HAP-1 (cell line): ENCODE data around the gene IL36RN.

ENCODE experiments used
- DNase-seq, 2 experiments: peaks; one replicate each; pipeline ENCODE4 v3.0.0-alpha.2; 2016 to 2020; ENCODE audit warnings: low spot score in 2 of 2
- H3K27me3 ChIP-seq: fragments of 250-450 bp; sonication (Bioruptor Pico); 2 replicates; pipeline ENCODE4 v1.5.1; 2020; ENCODE audit warnings: low read depth, mild to moderate bottlenecking, moderate library complexity
- H3K36me3 ChIP-seq: fragments of 250-450 bp; sonication (Bioruptor Pico); replicated peaks from 2 replicates; pipeline ENCODE4 v1.5.1; 2020; ENCODE audit warnings: mild to moderate bottlenecking
- H3K4me1 ChIP-seq: fragments of 250-450 bp; sonication (Bioruptor Pico); 2 replicates; pipeline ENCODE4 v1.5.1; 2020; ENCODE audit warnings: mild to moderate bottlenecking
- H3K4me3 ChIP-seq: fragments of 250-450 bp; sonication (Bioruptor Pico); 2 replicates; pipeline ENCODE4 v1.5.1; 2020; ENCODE audit warnings: mild to moderate bottlenecking, moderate library complexity
- H3K9me3 ChIP-seq: fragments of 250-450 bp; sonication (Bioruptor Pico); 2 replicates; pipeline ENCODE4 v1.5.1; 2020; ENCODE audit warnings: mild to moderate bottlenecking, moderate library complexity
- in situ Hi-C: fragments of 300-500 bp; cut with MboI; formaldehyde crosslinking; loops from 3 replicates; pipeline ENCODE4 v1.14.3; 2020; ENCODE audit warnings: low sequenced_read_pairs, inconsistent platforms, mixed read lengths

Gene IL36RN

DNA sequence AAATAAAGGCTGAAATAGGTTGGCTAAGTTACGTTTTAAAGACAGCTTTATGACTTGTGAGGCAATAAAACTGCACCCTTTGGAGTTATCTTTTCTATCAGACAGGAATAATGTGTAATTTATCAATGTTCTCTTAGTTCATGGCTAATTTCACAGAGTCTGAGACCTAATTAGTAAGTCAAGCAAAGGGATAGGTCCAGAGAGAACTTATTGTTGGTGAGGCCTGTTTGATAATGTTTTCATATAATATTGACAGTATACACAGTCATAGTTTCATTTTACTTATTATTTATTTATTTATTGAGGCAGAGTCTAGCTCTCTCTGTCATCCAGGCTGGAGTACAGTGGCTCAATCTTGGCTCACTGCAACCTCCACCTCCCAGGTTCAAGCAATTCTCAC lies 1.9 kb upstream of the IL36RN start:
- Histone ChIP-seq H3K9me3 (no peaks in the 10 kb centered on the region; the same call in 1 of the 2 replicates), H3K27me3 (no peaks in the 10 kb centered on the region), H3K4me1 (no peaks in the 10 kb centered on the region), H3K36me3 (no peaks in the 10 kb centered on the region), H3K4me3 (no peak overlapping the region)
- in situ Hi-C loops, result no loop called here
- DNase-seq, result no peak

DNA sequence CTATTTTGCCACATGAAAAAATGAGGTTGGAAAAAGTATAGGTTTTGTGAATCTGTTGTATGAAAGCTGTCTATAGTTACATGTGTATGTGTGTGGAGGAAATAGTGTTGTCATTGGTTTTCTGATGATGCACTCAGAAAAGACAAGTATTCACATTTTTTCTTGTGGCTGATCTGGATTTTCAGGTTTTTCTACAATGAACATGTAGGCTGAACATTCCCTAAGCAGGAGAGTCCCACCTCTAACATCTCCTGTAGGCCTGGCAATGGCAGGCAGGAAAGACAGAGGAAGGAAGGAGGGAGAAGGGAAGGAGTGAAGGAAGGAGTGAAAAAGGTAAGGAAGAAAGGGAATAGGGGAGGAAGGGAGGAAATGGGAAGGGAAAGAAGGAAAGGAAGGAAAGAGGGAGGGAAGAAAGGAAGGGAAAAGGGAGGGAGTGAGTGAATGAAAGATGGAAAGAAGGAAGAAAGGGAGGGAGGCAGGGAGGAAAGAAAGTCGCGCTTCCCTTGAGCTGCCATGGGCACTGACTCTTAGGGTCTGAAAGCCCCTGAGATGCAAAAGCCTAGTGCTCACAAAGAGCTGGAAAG lies 495 bp upstream of the IL36RN start:
- in situ Hi-C loops, result no loop called here
- no peaks in the 10 kb centered on the region for H3K27me3 ChIP-seq
- DNase-seq, result no peak
- no peaks in the 10 kb centered on the region for H3K4me1 ChIP-seq
- no peak overlapping the region for H3K4me3 ChIP-seq
- no peaks in the 10 kb centered on the region for H3K36me3 ChIP-seq
- H3K9me3 ChIP-seq, result no peaks in the 10 kb centered on the region; the same call in 1 of the 2 replicates

DNA sequence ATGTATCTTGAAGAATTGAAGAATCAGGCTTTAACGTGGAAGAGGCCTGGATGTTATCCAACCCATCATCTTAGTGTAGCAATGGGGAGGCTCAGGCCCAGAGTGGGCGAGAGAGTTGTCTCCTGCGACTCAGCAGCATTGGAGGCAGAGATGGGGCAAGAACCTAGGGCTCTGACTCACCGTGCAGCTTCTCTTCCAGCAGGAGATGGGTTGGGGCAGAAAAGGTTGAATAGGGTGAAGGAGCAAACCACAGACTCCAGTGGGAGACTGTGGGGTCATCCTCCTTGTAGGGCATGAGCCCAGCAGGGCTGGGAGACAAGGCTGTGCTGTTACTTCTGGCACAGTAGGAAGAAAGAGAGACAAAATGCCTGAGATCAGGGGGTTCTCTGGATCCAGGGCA lies 1.4 kb downstream of the IL36RN start:
- in situ Hi-C loops, result no loop called here
- Histone ChIP-seq H3K4me3 (no peak overlapping the region), H3K36me3 (no peaks in the 10 kb centered on the region), H3K9me3 (no peaks in the 10 kb centered on the region; the same call in 1 of the 2 replicates), H3K27me3 (no peaks in the 10 kb centered on the region), H3K4me1 (no peaks in the 10 kb centered on the region)
- no peak for DNase-seq

DNA sequence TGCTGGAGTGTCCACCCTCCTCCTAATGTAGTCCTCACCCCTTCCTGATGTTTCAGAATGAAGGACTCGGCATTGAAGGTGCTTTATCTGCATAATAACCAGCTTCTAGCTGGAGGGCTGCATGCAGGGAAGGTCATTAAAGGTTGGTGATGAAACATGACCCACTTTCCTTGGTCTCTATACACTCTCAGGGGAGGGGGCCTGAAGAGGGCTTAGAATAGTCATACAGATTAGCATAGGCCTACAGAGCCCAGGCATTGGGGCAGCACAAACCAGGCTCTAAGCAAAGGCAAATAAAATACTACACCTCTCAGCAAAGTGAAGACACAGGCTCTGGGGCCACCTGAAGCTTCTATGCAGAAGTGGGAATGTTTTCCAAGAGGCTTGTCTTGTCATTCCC lies 1.8 kb downstream of the IL36RN start:
- Histone ChIP-seq H3K9me3 (no peaks in the 10 kb centered on the region; the same call in 1 of the 2 replicates), H3K36me3 (no peaks in the 10 kb centered on the region), H3K4me3 (no peak overlapping the region), H3K4me1 (no peaks in the 10 kb centered on the region), H3K27me3 (no peaks in the 10 kb centered on the region)
- DNase-seq, result no peak
- in situ Hi-C loops, result no loop called here

DNA sequence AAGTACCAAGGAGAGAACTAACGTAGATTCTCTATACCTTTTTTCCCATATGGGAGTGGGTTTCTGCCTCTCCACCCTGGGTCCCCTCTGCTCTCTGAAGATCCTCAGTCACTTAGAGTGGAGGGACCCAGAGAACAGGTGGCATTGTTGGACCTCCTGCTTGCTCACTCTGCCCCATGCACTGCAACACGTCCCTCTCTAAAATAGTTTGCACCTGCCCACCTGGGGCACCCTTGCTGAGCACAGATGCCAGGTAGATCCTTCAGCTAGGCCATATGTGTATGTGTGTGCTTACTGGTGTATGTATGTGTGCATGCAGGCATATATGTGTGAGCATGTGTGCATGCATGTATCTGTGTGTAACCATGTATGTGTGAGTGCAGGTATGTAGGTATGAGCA lies 2.2 kb downstream of the IL36RN start:
- H3K27me3 ChIP-seq, result no peaks in the 10 kb centered on the region
- no peaks in the 10 kb centered on the region; the same call in 1 of the 2 replicates for H3K9me3 ChIP-seq
- no peak for DNase-seq
- H3K36me3 ChIP-seq, result no peaks in the 10 kb centered on the region
- in situ Hi-C loops, result no loop called here
- H3K4me1 ChIP-seq, result no peaks in the 10 kb centered on the region
- no peak overlapping the region for H3K4me3 ChIP-seq

DNA sequence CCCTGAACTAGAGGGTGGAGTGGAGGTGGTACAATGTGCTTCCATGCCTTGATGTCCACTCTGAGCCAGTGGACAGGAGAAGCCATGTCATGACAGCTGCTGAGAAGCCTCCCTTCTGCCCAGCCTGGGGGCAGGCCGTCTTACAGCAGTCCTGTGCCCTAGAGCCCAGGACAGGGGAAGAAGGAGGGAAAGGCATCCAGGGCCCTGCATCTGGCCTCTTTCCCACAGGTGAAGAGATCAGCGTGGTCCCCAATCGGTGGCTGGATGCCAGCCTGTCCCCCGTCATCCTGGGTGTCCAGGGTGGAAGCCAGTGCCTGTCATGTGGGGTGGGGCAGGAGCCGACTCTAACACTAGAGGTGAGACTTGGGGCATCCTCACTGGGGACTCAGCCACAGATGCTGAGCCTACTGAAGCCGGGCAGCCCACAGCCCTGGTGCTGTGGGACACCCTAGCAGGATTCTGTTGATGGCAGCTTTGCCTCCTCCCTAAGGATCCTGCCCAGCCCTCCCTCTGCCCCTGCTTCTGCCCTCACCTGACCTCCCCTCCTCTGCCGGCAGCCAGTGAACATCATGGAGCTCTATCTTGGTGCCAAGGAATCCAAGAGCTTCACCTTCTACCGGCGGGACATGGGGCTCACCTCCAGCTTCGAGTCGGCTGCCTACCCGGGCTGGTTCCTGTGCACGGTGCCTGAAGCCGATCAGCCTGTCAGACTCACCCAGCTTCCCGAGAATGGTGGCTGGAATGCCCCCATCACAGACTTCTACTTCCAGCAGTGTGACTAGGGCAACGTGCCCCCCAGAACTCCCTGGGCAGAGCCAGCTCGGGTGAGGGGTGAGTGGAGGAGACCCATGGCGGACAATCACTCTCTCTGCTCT lies 3.1 kb downstream of the IL36RN start:
- no peaks in the 10 kb centered on the region for H3K9me3 ChIP-seq
- no peaks in the 10 kb centered on the region for H3K4me1 ChIP-seq
- H3K36me3 ChIP-seq, result no peaks in the 10 kb centered on the region
- no peaks in the 10 kb centered on the region for H3K27me3 ChIP-seq
- in situ Hi-C loops, result no loop called here
- H3K4me3 ChIP-seq, result no peak overlapping the region
- no peak for DNase-seq

DNA sequence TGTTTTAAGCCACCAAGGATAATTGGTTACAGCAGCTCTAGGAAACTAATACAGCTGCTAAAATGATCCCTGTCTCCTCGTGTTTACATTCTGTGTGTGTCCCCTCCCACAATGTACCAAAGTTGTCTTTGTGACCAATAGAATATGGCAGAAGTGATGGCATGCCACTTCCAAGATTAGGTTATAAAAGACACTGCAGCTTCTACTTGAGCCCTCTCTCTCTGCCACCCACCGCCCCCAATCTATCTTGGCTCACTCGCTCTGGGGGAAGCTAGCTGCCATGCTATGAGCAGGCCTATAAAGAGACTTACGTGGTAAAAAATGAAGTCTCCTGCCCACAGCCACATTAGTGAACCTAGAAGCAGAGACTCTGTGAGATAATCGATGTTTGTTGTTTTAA lies 5.3 kb downstream of the IL36RN start:
- H3K9me3 ChIP-seq, result no peaks in the 10 kb centered on the region
- H3K36me3 ChIP-seq, result no peaks in the 10 kb centered on the region
- no peak overlapping the region for H3K4me3 ChIP-seq
- no peaks in the 10 kb centered on the region for H3K27me3 ChIP-seq
- H3K4me1 ChIP-seq, result no peaks in the 10 kb centered on the region
- no peak for DNase-seq
- in situ Hi-C loops, result no loop called here

DNA sequence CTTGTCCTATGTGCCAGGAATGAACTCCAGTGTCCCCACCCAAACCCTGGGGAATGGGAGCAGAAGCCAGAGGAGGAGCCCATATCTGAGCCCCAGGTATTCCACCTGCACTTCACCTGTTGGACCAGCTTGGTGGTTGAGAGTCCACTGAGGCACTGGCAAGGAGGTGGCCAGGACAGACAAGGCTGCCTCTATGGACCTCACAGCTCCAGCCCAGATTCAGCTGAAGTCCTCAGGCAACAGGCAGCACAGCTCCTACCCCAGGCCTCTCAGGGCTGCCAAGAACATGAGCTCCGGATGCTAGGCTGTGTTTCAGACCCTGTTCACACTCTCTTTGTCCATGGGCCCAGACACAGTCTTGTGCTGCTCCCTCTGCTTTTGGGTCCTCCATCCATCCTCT lies 5.9 kb downstream of the IL36RN start:
- Histone ChIP-seq H3K27me3 (no peaks in the 10 kb centered on the region), H3K4me3 (no peak overlapping the region), H3K4me1 (no peaks in the 10 kb centered on the region), H3K36me3 (no peaks in the 10 kb centered on the region), H3K9me3 (no peaks in the 10 kb centered on the region)
- no peak for DNase-seq
- in situ Hi-C loops, result no loop called here

DNA sequence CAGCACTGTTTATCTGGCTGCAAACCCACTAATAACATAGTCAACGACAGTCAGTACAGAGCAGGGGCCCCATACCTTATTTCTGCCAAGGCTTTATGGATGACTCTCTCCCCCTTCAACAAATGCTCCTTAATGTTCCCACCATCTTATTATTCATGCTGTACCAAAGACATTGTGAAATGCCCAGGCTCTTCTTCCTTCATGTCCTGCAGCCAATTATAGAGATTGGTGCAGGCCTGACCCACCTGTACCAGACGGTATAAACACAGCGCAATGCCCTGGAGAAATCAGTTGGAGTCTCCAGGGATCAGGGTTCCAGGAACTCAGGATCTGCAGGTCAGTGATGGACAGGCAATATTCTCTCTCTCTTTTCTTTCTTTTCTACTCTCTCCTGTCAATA lies 8.7 kb downstream of the IL36RN start, which contains the start of gene IL1F10:
Gene IL1F10, plus strand, starts transcription at position 290 of the 400 bp plus-strand sequence. CDS start 4,769 bp downstream, outside the sequence.
- no peak for DNase-seq
- H3K27me3 ChIP-seq, result no peaks in the 10 kb centered on the region
- in situ Hi-C loops, result no loop called here

DNA sequence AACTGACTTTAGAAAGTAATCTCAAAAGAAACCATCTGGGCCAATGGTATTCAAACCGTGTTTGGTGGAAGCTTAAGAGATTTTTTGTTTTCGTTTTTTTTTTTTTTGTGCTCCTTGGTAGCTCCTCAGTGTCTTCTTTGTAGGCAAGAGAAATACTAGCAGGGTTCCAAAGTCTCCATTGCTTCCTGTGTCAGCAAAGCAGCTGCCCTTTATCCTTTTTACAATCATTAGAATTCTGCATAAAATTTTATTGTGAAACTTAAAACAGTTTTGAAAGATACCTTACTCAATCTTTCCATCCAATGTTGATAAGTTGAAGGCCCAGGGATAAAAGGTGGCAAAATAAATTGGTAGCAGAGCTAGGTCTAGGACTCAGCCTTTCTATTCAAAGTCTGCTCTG lies 9.3 kb downstream of the IL36RN start:
- in situ Hi-C loops, result no loop called here
- no peaks in the 10 kb centered on the region for H3K36me3 ChIP-seq
- no peaks in the 10 kb centered on the region for H3K4me1 ChIP-seq
- no peaks in the 10 kb centered on the region for H3K27me3 ChIP-seq
- no peaks in the 10 kb centered on the region for H3K9me3 ChIP-seq
- no peak overlapping the region for H3K4me3 ChIP-seq
- DNase-seq, result no peak

More for the DNA sequence above, 8.7 kb downstream of the IL36RN start, which contains the start of gene IL1F10:
- no peaks in the 10 kb centered on the region for H3K4me1 ChIP-seq
- no peaks in the 10 kb centered on the region for H3K9me3 ChIP-seq
- no peak within 1 kb of the TSS for H3K4me3 ChIP-seq
- H3K36me3 ChIP-seq, result no peaks in the 10 kb centered on the region

DNA sequence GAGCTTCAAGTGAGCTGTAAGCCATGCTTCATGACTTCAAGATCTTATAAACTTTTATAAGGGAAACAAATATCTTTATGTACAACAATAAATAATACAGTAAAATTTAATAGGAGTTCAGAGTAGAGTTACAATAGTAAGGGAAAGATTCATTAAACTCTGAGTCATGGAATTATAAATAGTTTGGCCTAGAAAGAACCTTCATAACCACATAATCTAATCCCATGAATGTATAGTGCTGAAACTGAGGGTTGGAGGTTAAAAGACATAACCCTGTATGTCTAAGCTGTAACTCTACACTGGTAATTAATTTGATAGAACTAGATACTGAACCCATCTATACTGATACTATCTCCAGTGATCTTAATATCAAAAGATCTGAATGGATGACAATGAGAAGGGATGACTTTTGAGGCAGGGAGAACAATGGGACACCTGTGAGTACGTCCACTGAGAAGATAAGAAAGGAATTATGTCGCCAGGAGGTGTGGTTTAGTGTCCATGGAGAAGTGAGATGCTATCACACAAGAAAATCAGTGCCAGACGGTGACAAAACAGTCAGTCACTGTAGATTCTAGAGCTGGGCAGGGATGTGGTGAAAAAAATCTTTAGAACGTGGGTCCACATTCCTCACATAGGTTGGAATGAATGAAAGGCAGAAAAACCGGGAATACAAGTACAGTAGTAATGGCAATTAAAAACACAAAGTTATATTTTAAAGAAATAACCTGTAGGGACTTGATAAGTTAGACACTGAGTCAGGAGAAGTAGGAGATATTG lies 9.9 kb downstream of the IL36RN start:
- no peak for DNase-seq
- in situ Hi-C loops, result no loop called here
- no peak overlapping the region for H3K4me3 ChIP-seq
- H3K36me3 ChIP-seq, result no peaks in the 10 kb centered on the region
- no peaks in the 10 kb centered on the region for H3K27me3 ChIP-seq
- H3K4me1 ChIP-seq, result no peaks in the 10 kb centered on the region
- H3K9me3 ChIP-seq, result no peaks in the 10 kb centered on the region

DNA sequence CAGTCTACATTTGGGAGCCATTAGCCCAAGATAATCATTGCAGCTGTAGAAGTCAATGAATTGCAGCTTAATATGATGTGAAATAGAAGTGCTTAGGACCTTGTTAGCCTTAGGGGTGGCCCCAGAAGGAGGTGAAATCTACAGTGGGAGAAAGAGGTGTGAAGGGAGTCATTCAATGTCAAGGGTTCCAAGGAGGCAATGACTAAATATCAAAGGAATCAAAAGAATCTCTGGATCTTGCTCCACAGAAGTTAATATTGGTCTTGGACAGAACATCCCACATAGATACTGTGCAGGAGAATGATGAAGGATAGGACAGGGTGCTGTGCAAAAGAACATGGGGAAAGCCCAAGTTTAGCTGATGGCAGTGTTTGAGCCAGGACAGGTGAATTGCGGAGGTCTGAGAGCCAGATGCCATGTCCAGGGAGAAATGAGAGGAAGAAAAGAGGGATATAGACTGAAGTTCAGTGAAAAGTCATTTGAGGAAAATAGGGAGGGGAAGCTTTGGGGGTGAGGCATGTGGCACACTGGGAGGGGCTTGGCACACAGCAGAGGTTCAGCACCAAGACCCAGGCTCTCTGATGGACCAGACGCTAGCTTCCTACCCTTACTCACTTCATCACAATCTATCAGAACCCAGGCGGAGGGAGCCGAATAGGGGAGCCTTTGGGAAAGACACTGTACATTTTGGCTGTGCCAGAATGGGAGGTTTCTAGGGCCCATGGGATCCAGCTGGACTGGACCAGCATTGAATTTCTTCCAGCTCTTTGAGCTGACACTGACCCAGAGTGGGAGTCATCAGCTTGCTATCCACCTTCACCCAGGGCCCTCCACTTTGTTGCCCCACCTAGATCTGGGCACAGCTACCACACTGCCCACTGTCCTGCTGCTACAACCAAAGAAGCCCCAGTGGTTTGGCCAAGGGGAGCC lies 10.9 kb downstream of the IL36RN start:
- in situ Hi-C loops, result no loop called here
- H3K27me3 ChIP-seq, result no peaks in the 10 kb centered on the region
- DNase-seq, result no peak
- no peak overlapping the region for H3K4me3 ChIP-seq
- H3K9me3 ChIP-seq, result no peaks in the 10 kb centered on the region
- no peaks in the 10 kb centered on the region for H3K4me1 ChIP-seq
- no peaks in the 10 kb centered on the region for H3K36me3 ChIP-seq

DNA sequence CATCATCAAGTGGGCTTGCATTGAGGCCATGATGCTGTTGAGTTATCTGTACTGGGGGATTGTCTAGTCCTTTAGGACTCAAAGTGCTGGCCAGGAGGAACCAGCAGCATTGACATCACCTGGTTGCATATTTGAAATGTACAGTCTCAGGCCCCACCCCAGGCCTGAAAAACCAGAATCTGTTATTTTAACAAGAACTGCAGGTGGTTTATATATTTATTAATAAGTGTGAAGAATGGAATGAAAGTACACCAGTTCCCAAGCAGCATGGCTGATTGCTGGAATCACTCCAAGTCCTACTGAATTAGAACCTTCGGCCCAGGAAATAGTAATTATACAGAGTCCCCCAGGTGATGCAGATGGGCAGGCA lies 11.6 kb downstream of the IL36RN start:
- Histone ChIP-seq H3K36me3 (no peaks in the 10 kb centered on the region), H3K4me3 (no peak overlapping the region), H3K27me3 (no peaks in the 10 kb centered on the region), H3K9me3 (no peaks in the 10 kb centered on the region), H3K4me1 (no peaks in the 10 kb centered on the region)
- in situ Hi-C loops, result no loop called here
- no peak for DNase-seq
